ENCODE measurements around the gene NAGS.

Gene NAGS

DNA sequence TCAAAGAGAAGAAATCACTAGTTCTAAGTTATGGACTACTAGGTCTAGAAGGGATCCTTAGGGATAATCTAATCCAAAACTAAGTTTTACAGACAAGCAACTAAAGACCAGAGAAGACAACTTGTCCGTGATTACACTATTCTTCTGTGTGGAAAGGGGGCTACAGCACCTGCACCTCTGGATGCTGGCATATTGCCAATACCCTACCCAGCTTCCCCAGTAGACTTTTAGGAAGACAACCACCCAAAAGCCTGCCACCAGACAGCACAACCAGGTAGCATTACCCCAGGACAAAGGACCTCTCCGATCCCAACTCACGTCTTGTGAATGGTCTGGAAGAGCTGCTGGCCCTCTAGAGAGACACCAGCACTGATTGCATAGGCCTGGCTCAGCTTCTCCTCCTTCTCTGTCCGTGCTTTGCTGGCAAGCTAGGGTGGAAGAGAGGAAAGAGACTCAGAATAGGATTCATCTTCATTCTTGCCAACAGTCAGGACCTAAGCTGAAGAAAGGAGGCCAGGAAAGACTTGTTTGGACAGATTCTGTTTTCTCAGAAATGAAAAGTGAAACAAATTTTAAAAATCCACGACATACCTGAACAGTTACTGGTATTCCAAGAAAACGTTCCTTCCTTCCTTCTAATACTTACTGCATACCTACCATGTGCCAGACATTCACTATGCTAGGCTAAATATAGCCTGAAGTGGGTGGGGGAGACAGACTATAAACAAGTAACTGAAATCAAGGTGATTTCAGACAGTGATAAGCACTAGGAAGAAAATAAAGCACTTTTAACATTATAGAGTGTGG lies 35.6 kb downstream of the NAGS start:
- H3K27me3 ChIP-seq (ENCODE audit: control insufficient read depth in 3 of 3, insufficient read depth in 3 of 3, low read depth in 1 of 3, low read length in 3 of 3): no peaks in the 10 kb centered on the region
- no peak overlapping the region for H4K8ac ChIP-seq (ENCODE audit: low read depth, low read length)
- H2BK15ac ChIP-seq (ENCODE audit: low read length): no peak overlapping the region
- no peak overlapping the region for H3K4ac ChIP-seq (ENCODE audit: low read length)
- no peak overlapping the region for H2BK5ac ChIP-seq (ENCODE audit: low read length)
- no peak overlapping the region for H3K18ac ChIP-seq (ENCODE audit: low read length)
- no peak overlapping the region for H3K23ac ChIP-seq (ENCODE audit: low read depth, low read length, poor library complexity)
- no peak overlapping the region for H2BK12ac ChIP-seq (ENCODE audit: low read length)
- no peak overlapping the region for H3K14ac ChIP-seq (ENCODE audit: low read length)
- H4K91ac ChIP-seq (ENCODE audit: low read depth, low read length, poor library complexity): no peak overlapping the region
- no peak overlapping the region for H2BK120ac ChIP-seq (ENCODE audit: low read depth, low read length)
- no peak overlapping the region for H3K9ac ChIP-seq (ENCODE audit: low read depth, low read length, poor library complexity)
- H2AFZ ChIP-seq (ENCODE audit: low read length): no peak overlapping the region
- H2AK5ac ChIP-seq (ENCODE audit: low read depth, low read length): no peak overlapping the region
- no peaks in the 10 kb centered on the region for H3K9me3 ChIP-seq (replicated peaks in 1 of 2; ENCODE audit: control insufficient read depth in 2 of 2, insufficient read depth in 1 of 2, low read depth in 1 of 2, low read length in 2 of 2)
- no CpG with 5 or more reads among the region's 6 CpGs for WGBS, 2 donors (ENCODE audit: extremely low coverage in 2 of 2, insufficient read length in 2 of 2, insufficient replicate concordance in 1 of 2)
- H3K4me3 ChIP-seq (ENCODE audit: low read length in 2 of 2): no peak overlapping the region
- H3K4me2 ChIP-seq (ENCODE audit: insufficient read depth, low read length, poor library complexity, severe bottlenecking): no peak overlapping the region
- no peak for DNase-seq (ENCODE audit: low spot score)
- peaks cover 25 to 54% of the 10 kb centered on the region in 2 donors for H3K36me3 ChIP-seq (replicated peaks in 1 of 2; ENCODE audit: control insufficient read depth in 2 of 2, insufficient read depth in 2 of 2, low read length in 2 of 2)
- no peak overlapping the region for H3K27ac ChIP-seq (replicated peaks; ENCODE audit: low read length)
- H3K79me1 ChIP-seq (ENCODE audit: low read depth, low read length): peaks cover 5% of the 10 kb centered on the region
- H3K4me1 ChIP-seq (ENCODE audit: control insufficient read depth in 2 of 2, insufficient read depth in 1 of 2, low read depth in 1 of 2, low read length in 2 of 2): no peaks in the 10 kb centered on the region

DNA sequence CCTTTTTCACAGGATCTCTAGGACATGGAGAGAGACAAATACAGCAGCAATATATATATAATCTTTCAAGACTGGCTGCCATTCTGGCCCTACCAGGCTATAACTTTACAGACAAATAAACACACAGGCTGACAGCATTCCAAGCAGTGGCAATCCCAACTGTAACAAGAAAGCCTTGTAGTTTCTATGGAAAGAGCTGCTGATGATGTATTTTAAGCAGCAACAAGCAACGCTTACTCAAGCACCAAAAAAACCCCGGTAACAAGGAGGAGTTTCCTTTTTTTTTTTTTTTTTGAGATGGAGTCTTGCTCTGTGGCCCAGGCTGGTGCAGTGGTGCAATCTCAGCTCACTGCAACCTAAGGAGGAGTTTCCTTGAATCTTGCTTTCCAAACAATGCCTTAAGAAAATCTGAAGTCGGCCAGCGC lies 38.9 kb downstream of the NAGS start:
- Histone ChIP-seq H3K9ac (ENCODE audit: low read depth, low read length, poor library complexity) (no peak overlapping the region), H2BK120ac (ENCODE audit: low read depth, low read length) (no peak overlapping the region), H2BK15ac (ENCODE audit: low read length) (no peak overlapping the region), H2BK5ac (ENCODE audit: low read length) (no peak overlapping the region), H4K91ac (ENCODE audit: low read depth, low read length, poor library complexity) (no peak overlapping the region), H3K14ac (ENCODE audit: low read length) (no peak overlapping the region), H3K4me3 (ENCODE audit: low read length in 2 of 2) (no peak overlapping the region), H3K79me1 (ENCODE audit: low read depth, low read length) (peaks cover 8% of the 10 kb centered on the region), H3K18ac (ENCODE audit: low read length) (no peak overlapping the region), H3K4ac (ENCODE audit: low read length) (no peak overlapping the region), H3K9me3 (replicated peaks in 1 of 2; ENCODE audit: control insufficient read depth in 2 of 2, insufficient read depth in 1 of 2, low read depth in 1 of 2, low read length in 2 of 2) (no peaks in the 10 kb centered on the region), H2AK5ac (ENCODE audit: low read depth, low read length) (no peak overlapping the region), H3K4me1 (ENCODE audit: control insufficient read depth in 2 of 2, insufficient read depth in 1 of 2, low read depth in 1 of 2, low read length in 2 of 2) (no peaks in the 10 kb centered on the region), H3K27me3 (ENCODE audit: control insufficient read depth in 3 of 3, insufficient read depth in 3 of 3, low read depth in 1 of 3, low read length in 3 of 3) (no peaks in the 10 kb centered on the region), H3K27ac (replicated peaks; ENCODE audit: low read length) (no peak overlapping the region), H2AFZ (ENCODE audit: low read length) (no peak overlapping the region), H3K4me2 (ENCODE audit: insufficient read depth, low read length, poor library complexity, severe bottlenecking) (no peak overlapping the region), H3K36me3 (replicated peaks in 1 of 2; ENCODE audit: control insufficient read depth in 2 of 2, insufficient read depth in 2 of 2, low read length in 2 of 2) (peaks cover 14 to 48% of the 10 kb centered on the region in 2 donors), H3K23ac (ENCODE audit: low read depth, low read length, poor library complexity) (no peak overlapping the region), H2BK12ac (ENCODE audit: low read length) (no peak overlapping the region), H4K8ac (ENCODE audit: low read depth, low read length) (no peak overlapping the region)
- DNase-seq (ENCODE audit: low spot score): no peak
- WGBS, 2 donors (ENCODE audit: extremely low coverage in 2 of 2, insufficient read length in 2 of 2, insufficient replicate concordance in 1 of 2): no CpG with 5 or more reads among the region's 4 CpGs

DNA sequence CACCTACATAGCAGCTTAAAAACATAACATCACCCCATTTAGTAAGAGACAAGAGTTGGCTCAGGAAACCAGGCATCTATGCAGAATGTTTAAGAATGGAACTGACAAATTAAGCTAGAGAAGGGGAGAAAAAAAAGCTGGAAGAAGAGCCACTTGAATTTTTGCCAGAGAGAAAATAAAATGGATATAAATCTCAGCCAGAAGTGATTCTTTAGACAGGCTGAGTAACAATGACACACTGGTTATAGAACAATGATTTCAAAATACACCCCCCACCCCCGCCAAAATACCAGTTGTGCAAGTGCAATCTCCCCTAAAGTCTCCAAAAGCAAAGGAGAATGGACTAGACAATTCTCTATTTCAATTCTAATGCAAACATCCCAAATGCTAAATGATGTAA lies 39.6 kb downstream of the NAGS start:
- Histone ChIP-seq H3K4ac (ENCODE audit: low read length) (no peak overlapping the region), H2BK12ac (ENCODE audit: low read length) (no peak overlapping the region), H3K4me3 (ENCODE audit: low read length in 2 of 2) (no peak overlapping the region), H2AFZ (ENCODE audit: low read length) (no peak overlapping the region), H3K27ac (replicated peaks; ENCODE audit: low read length) (no peak overlapping the region), H3K14ac (ENCODE audit: low read length) (no peak overlapping the region), H4K8ac (ENCODE audit: low read depth, low read length) (no peak overlapping the region), H3K36me3 (replicated peaks in 1 of 2; ENCODE audit: control insufficient read depth in 2 of 2, insufficient read depth in 2 of 2, low read length in 2 of 2) (peaks cover 12 to 49% of the 10 kb centered on the region in 2 donors), H4K91ac (ENCODE audit: low read depth, low read length, poor library complexity) (no peak overlapping the region), H2BK15ac (ENCODE audit: low read length) (no peak overlapping the region), H3K18ac (ENCODE audit: low read length) (no peak overlapping the region), H2BK5ac (ENCODE audit: low read length) (no peak overlapping the region), H2BK120ac (ENCODE audit: low read depth, low read length) (no peak overlapping the region), H3K9me3 (replicated peaks in 1 of 2; ENCODE audit: control insufficient read depth in 2 of 2, insufficient read depth in 1 of 2, low read depth in 1 of 2, low read length in 2 of 2) (no peaks in the 10 kb centered on the region), H3K79me1 (ENCODE audit: low read depth, low read length) (peaks cover 6% of the 10 kb centered on the region), H3K9ac (ENCODE audit: low read depth, low read length, poor library complexity) (no peak overlapping the region), H2AK5ac (ENCODE audit: low read depth, low read length) (no peak overlapping the region), H3K4me1 (ENCODE audit: control insufficient read depth in 2 of 2, insufficient read depth in 1 of 2, low read depth in 1 of 2, low read length in 2 of 2) (no peaks in the 10 kb centered on the region), H3K4me2 (ENCODE audit: insufficient read depth, low read length, poor library complexity, severe bottlenecking) (no peak overlapping the region), H3K23ac (ENCODE audit: low read depth, low read length, poor library complexity) (no peak overlapping the region), H3K27me3 (ENCODE audit: control insufficient read depth in 3 of 3, insufficient read depth in 3 of 3, low read depth in 1 of 3, low read length in 3 of 3) (no peaks in the 10 kb centered on the region)
- no CpG with 5 or more reads among the region's 1 CpG for WGBS, 2 donors (ENCODE audit: extremely low coverage in 2 of 2, insufficient read length in 2 of 2, insufficient replicate concordance in 1 of 2)
- no peak for DNase-seq (ENCODE audit: low spot score)

DNA sequence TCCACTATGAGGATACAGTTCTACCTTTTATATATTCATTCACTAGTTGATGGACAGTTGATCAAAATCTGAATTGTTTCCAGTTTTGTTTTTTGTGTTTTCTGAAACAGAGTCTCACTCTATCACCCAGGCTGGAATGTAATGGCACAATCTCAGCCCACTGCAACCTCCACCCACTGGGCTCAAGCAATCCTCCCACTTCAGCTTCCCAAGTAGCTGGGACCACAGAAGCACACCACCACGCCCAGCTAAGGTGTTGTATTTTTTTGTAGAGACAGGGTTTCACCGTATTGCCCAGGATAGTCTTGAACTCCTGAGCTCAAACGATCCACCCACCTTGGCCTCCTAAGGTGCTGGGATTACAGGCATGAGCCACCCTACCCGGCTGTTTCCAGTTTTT lies 41.1 kb downstream of the NAGS start:
- Histone ChIP-seq H4K91ac (ENCODE audit: low read depth, low read length, poor library complexity) (no peak overlapping the region), H3K27ac (replicated peaks; ENCODE audit: low read length) (no peak overlapping the region), H2AFZ (ENCODE audit: low read length) (no peak overlapping the region), H2BK15ac (ENCODE audit: low read length) (no peak overlapping the region), H3K79me1 (ENCODE audit: low read depth, low read length) (peaks cover 6% of the 10 kb centered on the region), H3K14ac (ENCODE audit: low read length) (no peak overlapping the region), H4K8ac (ENCODE audit: low read depth, low read length) (no peak overlapping the region), H3K18ac (ENCODE audit: low read length) (no peak overlapping the region), H3K4me2 (ENCODE audit: insufficient read depth, low read length, poor library complexity, severe bottlenecking) (no peak overlapping the region), H3K9me3 (replicated peaks in 1 of 2; ENCODE audit: control insufficient read depth in 2 of 2, insufficient read depth in 1 of 2, low read depth in 1 of 2, low read length in 2 of 2) (no peaks in the 10 kb centered on the region), H2BK12ac (ENCODE audit: low read length) (no peak overlapping the region), H3K27me3 (ENCODE audit: control insufficient read depth in 3 of 3, insufficient read depth in 3 of 3, low read depth in 1 of 3, low read length in 3 of 3) (no peaks in the 10 kb centered on the region), H2BK120ac (ENCODE audit: low read depth, low read length) (no peak overlapping the region), H2BK5ac (ENCODE audit: low read length) (no peak overlapping the region), H2AK5ac (ENCODE audit: low read depth, low read length) (no peak overlapping the region), H3K4ac (ENCODE audit: low read length) (no peak overlapping the region), H3K9ac (ENCODE audit: low read depth, low read length, poor library complexity) (no peak overlapping the region), H3K23ac (ENCODE audit: low read depth, low read length, poor library complexity) (no peak overlapping the region), H3K4me1 (ENCODE audit: control insufficient read depth in 2 of 2, insufficient read depth in 1 of 2, low read depth in 1 of 2, low read length in 2 of 2) (no peaks in the 10 kb centered on the region), H3K4me3 (ENCODE audit: low read length in 2 of 2) (no peak overlapping the region), H3K36me3 (replicated peaks in 1 of 2; ENCODE audit: control insufficient read depth in 2 of 2, insufficient read depth in 2 of 2, low read length in 2 of 2) (peaks cover 16 to 53% of the 10 kb centered on the region in 2 donors)
- no peak for DNase-seq (ENCODE audit: low spot score)
- WGBS, 2 donors (ENCODE audit: extremely low coverage in 2 of 2, insufficient read length in 2 of 2, insufficient replicate concordance in 1 of 2): no CpG with 5 or more reads among the region's 4 CpGs

All from neuronal stem cell (in vitro differentiated cells).